GM23338 (cell line): Measurements from ENCODE around the gene AGO1. TPM values are rescaled to one million over a fixed set of nuclear protein-coding genes. Genes with fewer than 3 reads are reported as not detected.

Experiments used
- ATAC-seq: fragments of 200-7000 bp; cut with Tn5 transposase; 3 replicates; pipeline ENCODE4 v1.9.1; 2020
- DNase-seq: peaks from one replicate; pipeline ENCODE4 v3.0.0-alpha.2; 2015; ENCODE audit warnings: low spot score
- H2AFZ ChIP-seq: fragments of 200-600 bp; sonication (generic); 2 replicates; pipeline ENCODE4 v1.8.0; 2016; ENCODE audit warnings: antibody characterized with exemption, mild to moderate bottlenecking, moderate library complexity
- H3F3A ChIP-seq: fragments of 200-600 bp; sonication (generic); replicated peaks from 2 replicates; pipeline ENCODE4 v1.8.0; 2017; ENCODE audit warnings: antibody characterized with exemption, mixed run types, low read depth
- H3K27ac ChIP-seq: fragments of 200-600 bp; sonication (generic); 2 replicates; pipeline ENCODE4 v1.6.1; 2016; ENCODE audit warnings: low read depth
- H3K27me3 ChIP-seq: fragments of 200-600 bp; sonication (generic); 2 replicates; pipeline ENCODE4 v1.8.0; 2016; ENCODE audit warnings: mild to moderate bottlenecking, mixed run types, moderate library complexity; ENCODE audit not compliant: insufficient read depth
- H3K36me3 ChIP-seq: fragments of 200-600 bp; sonication (generic); 2 replicates; pipeline ENCODE4 v1.8.0; 2016; ENCODE audit warnings: mild to moderate bottlenecking; ENCODE audit not compliant: insufficient read depth
- H3K4me1 ChIP-seq: fragments of 200-600 bp; sonication (generic); 2 replicates; pipeline ENCODE4 v1.8.0; 2016; ENCODE audit warnings: mild to moderate bottlenecking, moderate library complexity; ENCODE audit not compliant: insufficient read depth
- H3K4me2 ChIP-seq: fragments of 200-600 bp; sonication (generic); 2 replicates; pipeline ENCODE4 v1.7.1; 2017; ENCODE audit warnings: mixed run types
- H3K4me3 ChIP-seq: fragments of 200-600 bp; sonication (generic); 2 replicates; pipeline ENCODE4 v1.6.1; 2016; ENCODE audit warnings: mixed run types
- H3K79me2 ChIP-seq: fragments of 200-600 bp; sonication (generic); replicated peaks from 2 replicates; pipeline ENCODE4 v1.8.0; 2017; ENCODE audit warnings: mild to moderate bottlenecking; ENCODE audit not compliant: insufficient read depth
- H3K9me2 ChIP-seq: fragments of 200-600 bp; sonication (generic); 2 replicates; pipeline ENCODE4 v1.8.0; 2017; ENCODE audit not compliant: insufficient read depth
- H4K20me1 ChIP-seq: fragments of 200-600 bp; sonication (generic); replicated peaks from 2 replicates; pipeline ENCODE4 v1.8.0; 2017; ENCODE audit warnings: mild to moderate bottlenecking; ENCODE audit not compliant: insufficient read depth
- H3K27ac Mint-ChIP-seq: 2 replicates; pipeline ENCODE4 v1.8.0; 2020; ENCODE audit warnings: inconsistent platforms, mild to moderate bottlenecking, moderate library complexity, mixed read lengths
- H3K27me3 Mint-ChIP-seq: 3 replicates; pipeline ENCODE4 v1.8.0; 2022; ENCODE audit warnings: low read depth, mild to moderate bottlenecking, moderate library complexity, mixed read lengths, inconsistent platforms; ENCODE audit not compliant: insufficient read depth, poor library complexity
- H3K36me3 Mint-ChIP-seq: 3 replicates; pipeline ENCODE4 v1.8.0; 2021; ENCODE audit warnings: low read depth, mild to moderate bottlenecking, inconsistent platforms, moderate library complexity, mixed read lengths
- H3K4me1 Mint-ChIP-seq: 3 replicates; pipeline ENCODE4 v1.8.0; 2020; ENCODE audit warnings: mild to moderate bottlenecking, inconsistent platforms, mixed read lengths
- H3K4me3 Mint-ChIP-seq: 3 replicates; pipeline ENCODE4 v1.8.0; 2021; ENCODE audit warnings: moderate library complexity, mild to moderate bottlenecking, inconsistent platforms, mixed read lengths
- H3K9me3 Mint-ChIP-seq: 3 replicates; pipeline ENCODE4 v1.8.0; 2020; ENCODE audit warnings: moderate library complexity, mild to moderate bottlenecking, inconsistent platforms, mixed read lengths
- ETS1 ChIP-seq: IDR thresholded peaks from 2 replicates; pipeline ENCODE4 v1.6.1; 2016; ENCODE audit warnings: antibody characterized with exemption
- EZH2phosphoT487 ChIP-seq: fragments of 200-600 bp; sonication (generic); IDR thresholded peaks from one replicate; pipeline ENCODE4 v1.8.1; 2018; ENCODE audit warnings: antibody characterized with exemption; ENCODE audit not compliant: unreplicated experiment
- POLR2AphosphoS5 ChIP-seq: IDR thresholded peaks from 2 replicates; pipeline ENCODE4 v1.6.1; 2016; ENCODE audit warnings: antibody characterized with exemption, low read depth
- STAT1 ChIP-seq: IDR thresholded peaks from one replicate; pipeline ENCODE4 v1.6.1; 2016; ENCODE audit warnings: antibody characterized with exemption; ENCODE audit not compliant: unreplicated experiment
- ZNF331 ChIP-seq: fragments of 250-450 bp; sonication (Bioruptor Pico); IDR thresholded peaks from 2 replicates; pipeline ENCODE4 v1.5.0; 2020; ENCODE audit warnings: low read depth, mild to moderate bottlenecking, moderate library complexity
- ZNF462 ChIP-seq: fragments of 250-450 bp; sonication (Bioruptor Pico); IDR thresholded peaks from 2 replicates; pipeline ENCODE4 v1.5.0; 2020; ENCODE audit warnings: mild to moderate bottlenecking, moderate library complexity
- polyA plus RNA-seq: library from polyadenylated mRNA; unstranded; fragments of >200 nt; fragmentation: Nextera tagmentation; extraction: Ambion mirVana; gene quantifications from 2 replicates; pipeline ENCODE4 v1.2.1, GENCODE V29; 2016
- total RNA-seq: library from RNA; depleted of rRNA; stranded (reverse); fragments of >200 nt; shearing (Covaris generic); gene quantifications from 2 replicates; pipeline ENCODE4 v1.2.3, GENCODE V29; 2014
- TF ChIP-seq, protein P1 (sequence below): IDR thresholded peaks from one replicate; pipeline ENCODE4 v1.6.1; 2018; ENCODE audit warnings: antibody characterized with exemption; ENCODE audit not compliant: unreplicated experiment

Gene AGO1
- total and polyA plus RNA-seq, 2 experiments from 2014 or later = 10.6 to 65.1 TPM

DNA sequence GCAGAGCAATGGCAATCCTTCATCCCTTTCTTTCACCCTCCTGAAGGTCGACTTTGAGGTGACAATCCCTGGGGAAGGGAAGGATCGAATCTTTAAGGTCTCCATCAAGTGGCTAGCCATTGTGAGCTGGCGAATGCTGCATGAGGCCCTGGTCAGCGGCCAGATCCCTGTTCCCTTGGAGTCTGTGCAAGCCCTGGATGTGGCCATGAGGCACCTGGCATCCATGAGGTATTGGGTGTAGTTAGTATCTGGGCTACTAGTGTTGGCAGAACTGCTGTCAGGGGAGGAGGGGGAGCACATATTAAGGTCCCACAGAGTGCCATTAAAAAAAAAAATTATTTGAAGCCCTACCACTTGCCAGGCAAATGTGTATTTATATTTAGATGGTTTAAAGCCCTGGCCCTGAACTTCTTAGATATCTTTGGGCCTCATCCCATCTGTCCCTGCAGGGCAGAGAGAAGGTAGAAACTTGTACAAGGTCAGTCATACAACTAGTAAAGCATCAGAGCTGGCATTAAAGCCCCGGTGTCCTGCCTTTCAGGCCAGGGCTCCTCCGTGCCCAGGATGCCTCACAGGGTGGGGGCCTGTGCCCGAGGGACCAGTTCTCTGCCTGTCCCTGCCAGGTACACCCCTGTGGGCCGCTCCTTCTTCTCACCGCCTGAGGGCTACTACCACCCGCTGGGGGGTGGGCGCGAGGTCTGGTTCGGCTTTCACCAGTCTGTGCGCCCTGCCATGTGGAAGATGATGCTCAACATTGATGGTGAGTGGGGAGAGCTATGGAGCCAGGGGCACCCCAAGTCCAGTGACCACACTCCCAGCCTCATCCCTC lies 10.3 kb downstream of the AGO1 start (continued):
- TF ChIP-seq, protein P1, sequence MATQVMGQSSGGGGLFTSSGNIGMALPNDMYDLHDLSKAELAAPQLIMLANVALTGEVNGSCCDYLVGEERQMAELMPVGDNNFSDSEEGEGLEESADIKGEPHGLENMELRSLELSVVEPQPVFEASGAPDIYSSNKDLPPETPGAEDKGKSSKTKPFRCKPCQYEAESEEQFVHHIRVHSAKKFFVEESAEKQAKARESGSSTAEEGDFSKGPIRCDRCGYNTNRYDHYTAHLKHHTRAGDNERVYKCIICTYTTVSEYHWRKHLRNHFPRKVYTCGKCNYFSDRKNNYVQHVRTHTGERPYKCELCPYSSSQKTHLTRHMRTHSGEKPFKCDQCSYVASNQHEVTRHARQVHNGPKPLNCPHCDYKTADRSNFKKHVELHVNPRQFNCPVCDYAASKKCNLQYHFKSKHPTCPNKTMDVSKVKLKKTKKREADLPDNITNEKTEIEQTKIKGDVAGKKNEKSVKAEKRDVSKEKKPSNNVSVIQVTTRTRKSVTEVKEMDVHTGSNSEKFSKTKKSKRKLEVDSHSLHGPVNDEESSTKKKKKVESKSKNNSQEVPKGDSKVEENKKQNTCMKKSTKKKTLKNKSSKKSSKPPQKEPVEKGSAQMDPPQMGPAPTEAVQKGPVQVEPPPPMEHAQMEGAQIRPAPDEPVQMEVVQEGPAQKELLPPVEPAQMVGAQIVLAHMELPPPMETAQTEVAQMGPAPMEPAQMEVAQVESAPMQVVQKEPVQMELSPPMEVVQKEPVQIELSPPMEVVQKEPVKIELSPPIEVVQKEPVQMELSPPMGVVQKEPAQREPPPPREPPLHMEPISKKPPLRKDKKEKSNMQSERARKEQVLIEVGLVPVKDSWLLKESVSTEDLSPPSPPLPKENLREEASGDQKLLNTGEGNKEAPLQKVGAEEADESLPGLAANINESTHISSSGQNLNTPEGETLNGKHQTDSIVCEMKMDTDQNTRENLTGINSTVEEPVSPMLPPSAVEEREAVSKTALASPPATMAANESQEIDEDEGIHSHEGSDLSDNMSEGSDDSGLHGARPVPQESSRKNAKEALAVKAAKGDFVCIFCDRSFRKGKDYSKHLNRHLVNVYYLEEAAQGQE = no peak
- TF ChIP-seq STAT1 (no peak), ZNF331 (no peak), EZH2phosphoT487 (no peak), ETS1 (no peak)

DNA sequence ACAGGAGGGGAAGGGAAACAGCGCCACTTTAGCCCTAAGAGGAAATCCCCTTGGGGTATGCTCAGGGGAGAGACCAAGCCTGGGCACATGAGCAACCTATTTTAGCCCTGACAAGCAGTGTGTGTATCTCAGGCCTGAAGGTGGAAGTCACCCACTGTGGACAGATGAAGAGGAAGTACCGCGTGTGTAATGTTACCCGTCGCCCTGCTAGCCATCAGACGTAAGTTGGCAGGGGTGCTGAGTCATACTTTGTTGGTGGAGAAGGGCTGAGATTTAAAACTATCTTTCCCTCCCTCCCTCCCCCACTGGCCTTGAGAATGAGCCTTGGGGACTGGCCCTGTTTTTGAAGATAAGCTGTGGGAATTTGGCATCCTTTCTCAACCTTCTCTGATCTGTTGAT lies 11.2 kb downstream of the AGO1 start:
- H3K79me2 ChIP-seq = peaks cover 37% of the 10 kb centered on the region
- H3K36me3 Mint-ChIP-seq = peaks cover 84% of the 10 kb centered on the region
- peak overlapping the region; percentile 85 for H3K27ac Mint-ChIP-seq
- H3K36me3 ChIP-seq = peaks cover 51% of the 10 kb centered on the region
- no peaks in the 10 kb centered on the region for H3K4me1 ChIP-seq
- H3K9me3 Mint-ChIP-seq = no peaks in the 10 kb centered on the region
- no peak overlapping the region for H3K4me3 Mint-ChIP-seq
- no peaks in the 10 kb centered on the region for H3K9me2 ChIP-seq
- H3F3A ChIP-seq = 0 out of 2 replicates have a peak, but pooled peaks cover 8% of the 10 kb centered on the region
- no peaks in the 10 kb centered on the region for H3K4me1 Mint-ChIP-seq
- H4K20me1 ChIP-seq = peaks cover 27% of the 10 kb centered on the region
- H3K4me3 ChIP-seq = no peak overlapping the region
- no peaks in the 10 kb centered on the region for H3K27me3 ChIP-seq
- no peak overlapping the region for H3K4me2 ChIP-seq
- DNase-seq = no peak
- ATAC-seq = no peak
- H3K27me3 Mint-ChIP-seq = no peaks in the 10 kb centered on the region
- H2AFZ ChIP-seq = no peak overlapping the region
- peak overlapping the region; percentile 74 for H3K27ac ChIP-seq
- TF ChIP-seq ETS1 = no peak
- TF ChIP-seq, protein P1 = no peak
- TF ChIP-seq ZNF462 (CRISPR knock-in tag) = no peak
- no peak for TF ChIP-seq POLR2AphosphoS5
- TF ChIP-seq STAT1 = no peak
